CD14-positive monocyte (primary cell): ENCODE data around the gene CENPI. TPM values are rescaled to one million over a fixed set of nuclear protein-coding genes. Genes with fewer than 3 reads are reported as not detected.

ENCODE experiments used
- DNase-seq, 3 donors: peaks; one replicate each; pipeline ENCODE4 v3.0.0-alpha.2; 2011 to 2022
- H2AFZ ChIP-seq: 2 replicates; pipeline ENCODE4 v1.6.0; 2012; ENCODE audit warnings: mild to moderate bottlenecking, low read depth, low read length, inconsistent platforms; ENCODE audit not compliant: insufficient read depth, poor library complexity, severe bottlenecking
- H3K27ac ChIP-seq, 2 donors: 1 replicate in 1 of 2; 2 replicates in 1 of 2; pipeline ENCODE4 v1.5.1; 2012 to 2013; ENCODE audit warnings: low read length in 2 of 2, control low read depth in 1 of 2, inconsistent platforms in 1 of 2, low read depth in 1 of 2, mild to moderate bottlenecking in 1 of 2
- H3K27me3 ChIP-seq, 2 donors: one replicate each; pipeline versions ENCODE4 v1.6.0 to v1.6.1; 2011 to 2013; ENCODE audit warnings: low read length in 2 of 2; ENCODE audit not compliant: control insufficient read depth in 2 of 2, insufficient read depth in 2 of 2
- H3K36me3 ChIP-seq, 2 donors: replicated peaks in 1 of 2; 1 replicate in 1 of 2; 2 replicates in 1 of 2; pipeline versions ENCODE4 v1.5.1 to v1.6.1; 2012 to 2013; ENCODE audit warnings: low read length in 2 of 2, control low read depth in 1 of 2, inconsistent platforms in 1 of 2, mild to moderate bottlenecking in 1 of 2; ENCODE audit not compliant: insufficient read depth in 2 of 2, control insufficient read depth in 1 of 2
- H3K4me1 ChIP-seq, 2 donors: 1 replicate in 1 of 2; 2 replicates in 1 of 2; pipeline versions ENCODE4 v1.5.1 to v1.6.1; 2012 to 2013; ENCODE audit warnings: low read length in 2 of 2, control low read depth in 1 of 2, inconsistent platforms in 1 of 2, mild to moderate bottlenecking in 1 of 2, moderate library complexity in 1 of 2; ENCODE audit not compliant: insufficient read depth in 2 of 2, control insufficient read depth in 1 of 2
- H3K4me2 ChIP-seq: replicated peaks from 2 replicates; pipeline ENCODE3; 2012; ENCODE audit warnings: low read length, moderate library complexity, mild to moderate bottlenecking; ENCODE audit not compliant: poor library complexity, severe bottlenecking; ENCODE audit errors: extremely low read depth
- H3K4me3 ChIP-seq, 3 experiments: fragments of 200-600 bp in 1 of 3; sonication (generic) in 1 of 3; replicated peaks in 1 of 3; 1 replicate in 2 of 3; 2 replicates in 1 of 3; pipeline ENCODE4 v1.5.1; 2011 to 2013; ENCODE audit warnings: low read length in 3 of 3, mild to moderate bottlenecking in 3 of 3, control low read depth in 2 of 3, low read depth in 2 of 3, inconsistent platforms in 1 of 3, moderate library complexity in 1 of 3
- H3K79me2 ChIP-seq: 2 replicates; pipeline ENCODE4 v1.6.0; 2012; ENCODE audit warnings: mild to moderate bottlenecking, control low read depth, inconsistent platforms, low read length, moderate library complexity; ENCODE audit not compliant: insufficient read depth
- H3K9ac ChIP-seq: 2 replicates; pipeline ENCODE4 v1.6.0; 2017; ENCODE audit warnings: low read length, mild to moderate bottlenecking; ENCODE audit not compliant: insufficient read depth, poor library complexity, severe bottlenecking
- H3K9me3 ChIP-seq, 2 donors: replicated peaks in 1 of 2; 1 replicate in 1 of 2; 2 replicates in 1 of 2; pipeline versions ENCODE4 v1.5.1 to v1.6.1; 2012 to 2013; ENCODE audit warnings: low read length in 2 of 2, control low read depth in 1 of 2; ENCODE audit not compliant: control insufficient read depth in 1 of 2, insufficient read depth in 1 of 2
- H4K20me1 ChIP-seq: 2 replicates; pipeline ENCODE4 v1.6.0; 2012; ENCODE audit warnings: mild to moderate bottlenecking, low read length, control low read depth, moderate library complexity; ENCODE audit not compliant: insufficient read depth
- H3K27ac Mint-ChIP-seq, 7 donors: one replicate each; pipeline ENCODE4 v1.8.0; 2020; ENCODE audit warnings: mild to moderate bottlenecking in 7 of 7, mixed read lengths in 7 of 7, moderate library complexity in 6 of 7, inconsistent platforms in 2 of 7
- H3K27me3 Mint-ChIP-seq, 3 donors: one replicate each; pipeline ENCODE4 v1.8.0; 2021 to 2022; ENCODE audit warnings: low read depth in 3 of 3, mild to moderate bottlenecking in 3 of 3, mixed read lengths in 3 of 3, moderate library complexity in 3 of 3, inconsistent platforms in 1 of 3
- H3K36me3 Mint-ChIP-seq, 2 donors: one replicate each; pipeline ENCODE4 v1.8.0; 2020; ENCODE audit warnings: mixed read lengths in 2 of 2, inconsistent platforms in 1 of 2, mild to moderate bottlenecking in 1 of 2
- H3K4me1 Mint-ChIP-seq: one replicate; pipeline ENCODE4 v1.8.0; 2020; ENCODE audit warnings: mild to moderate bottlenecking, mixed read lengths
- H3K4me3 Mint-ChIP-seq, 2 donors: one replicate each; pipeline ENCODE4 v1.8.0; 2020; ENCODE audit warnings: mild to moderate bottlenecking in 2 of 2, mixed read lengths in 2 of 2, moderate library complexity in 1 of 2
- H3K9me3 Mint-ChIP-seq, 7 donors: one replicate each; pipeline ENCODE4 v1.8.0; 2020 to 2022; ENCODE audit warnings: mixed read lengths in 7 of 7, mild to moderate bottlenecking in 6 of 7, moderate library complexity in 6 of 7, inconsistent platforms in 2 of 7
- WGBS: methylation state at CpG from one replicate; pipeline ENCODE4 v1.1.5; 2013; ENCODE audit warnings: missing lambda C conversion rate; ENCODE audit not compliant: insufficient coverage; 5-methylcytosine and 5-hydroxymethylcytosine counted together
- intact Hi-C, 2 donors: fragments of 100-400 bp; cut with micrococcal nuclease; formaldehyde crosslinking; loops; one replicate each; pipeline versions ENCODE4 v1.15.0 to v1.15.1; 2023
- polyA plus RNA-seq, 3 donors: library from polyadenylated mRNA; depleted of rRNA in 1 of 3; unstranded in 2 of 3; stranded (reverse) in 1 of 3; fragments of 300-500 nt in 2 of 3; fragments of >200 nt in 1 of 3; fragmentation: Illumina TruSeq in 2 of 3; gene quantifications; 1 replicate in 2 of 3; 2 replicates in 1 of 3; pipeline ENCODE4 v1.2.3, GENCODE V29; 2012 to 2021
- TF ChIP-seq, protein P1 (sequence below): fragments of 200-600 bp; IDR thresholded peaks from one replicate; pipeline ENCODE4 v1.8.0; 2022; ENCODE audit warnings: antibody characterized with exemption, mild to moderate bottlenecking

The CENPI gene
- polyA plus RNA-seq, 3 donors = 0.07 to 0.17 TPM; not detected in 1

DNA sequence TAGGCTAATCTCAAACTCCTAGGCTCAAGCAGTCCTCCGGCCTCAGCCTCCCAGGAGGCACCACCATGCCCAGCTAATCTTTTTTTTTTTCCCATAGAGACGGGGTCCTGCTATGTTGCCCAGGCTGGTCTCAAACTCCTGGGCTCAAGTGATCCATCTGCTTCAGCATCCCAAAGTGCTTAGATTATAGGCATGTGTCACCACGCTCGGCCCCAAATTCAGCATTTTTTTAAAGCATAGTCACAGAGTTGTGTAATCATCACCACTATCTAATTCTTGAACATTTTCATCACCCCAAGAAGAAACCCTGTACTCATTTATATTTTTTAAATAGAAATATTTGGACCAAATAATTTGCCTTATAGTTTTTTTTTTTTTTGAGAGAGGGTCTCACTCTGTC, 10.3 kb downstream of the CENPI start:
- Histone ChIP-seq H3K36me3 (peaks cover 9 to 27% of the 10 kb centered on the region in 2 donors), H3K4me3 (no peak overlapping the region), H2AFZ (no peak overlapping the region), H3K27ac (no peak overlapping the region), H3K9me3 (no peaks in the 10 kb centered on the region), H3K9ac (no peak overlapping the region), H3K4me2 (no peak overlapping the region), H3K79me2 (no peaks in the 10 kb centered on the region), H3K4me1 (no peaks in the 10 kb centered on the region), H3K27me3 (no peaks in the 10 kb centered on the region), H4K20me1 (no peaks in the 10 kb centered on the region)
- Mint-ChIP-seq H3K27ac (peak overlapping the region in 1 of 7 donors; percentile 30), H3K4me1 (no peaks in the 10 kb centered on the region), H3K9me3 (no peaks in the 10 kb centered on the region), H3K36me3 (peaks cover 11 to 32% of the 10 kb centered on the region in 2 donors), H3K27me3 (peaks cover 0 to 2% (median 0%) of the 10 kb centered on the region in 3 donors), H3K4me3 (no peak overlapping the region)
- DNase-seq = no peak
- intact Hi-C loops = loop anchor here in 1 of 2 donors (10.0 kb wide), 1 partner anchor 53 kb away; the partner anchor contains the start of gene TRMT2B
- 88% methylated on average over 1 of the region's 4 CpGs for WGBS
- TF ChIP-seq, protein P1, sequence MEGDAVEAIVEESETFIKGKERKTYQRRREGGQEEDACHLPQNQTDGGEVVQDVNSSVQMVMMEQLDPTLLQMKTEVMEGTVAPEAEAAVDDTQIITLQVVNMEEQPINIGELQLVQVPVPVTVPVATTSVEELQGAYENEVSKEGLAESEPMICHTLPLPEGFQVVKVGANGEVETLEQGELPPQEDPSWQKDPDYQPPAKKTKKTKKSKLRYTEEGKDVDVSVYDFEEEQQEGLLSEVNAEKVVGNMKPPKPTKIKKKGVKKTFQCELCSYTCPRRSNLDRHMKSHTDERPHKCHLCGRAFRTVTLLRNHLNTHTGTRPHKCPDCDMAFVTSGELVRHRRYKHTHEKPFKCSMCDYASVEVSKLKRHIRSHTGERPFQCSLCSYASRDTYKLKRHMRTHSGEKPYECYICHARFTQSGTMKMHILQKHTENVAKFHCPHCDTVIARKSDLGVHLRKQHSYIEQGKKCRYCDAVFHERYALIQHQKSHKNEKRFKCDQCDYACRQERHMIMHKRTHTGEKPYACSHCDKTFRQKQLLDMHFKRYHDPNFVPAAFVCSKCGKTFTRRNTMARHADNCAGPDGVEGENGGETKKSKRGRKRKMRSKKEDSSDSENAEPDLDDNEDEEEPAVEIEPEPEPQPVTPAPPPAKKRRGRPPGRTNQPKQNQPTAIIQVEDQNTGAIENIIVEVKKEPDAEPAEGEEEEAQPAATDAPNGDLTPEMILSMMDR = no peak

DNA sequence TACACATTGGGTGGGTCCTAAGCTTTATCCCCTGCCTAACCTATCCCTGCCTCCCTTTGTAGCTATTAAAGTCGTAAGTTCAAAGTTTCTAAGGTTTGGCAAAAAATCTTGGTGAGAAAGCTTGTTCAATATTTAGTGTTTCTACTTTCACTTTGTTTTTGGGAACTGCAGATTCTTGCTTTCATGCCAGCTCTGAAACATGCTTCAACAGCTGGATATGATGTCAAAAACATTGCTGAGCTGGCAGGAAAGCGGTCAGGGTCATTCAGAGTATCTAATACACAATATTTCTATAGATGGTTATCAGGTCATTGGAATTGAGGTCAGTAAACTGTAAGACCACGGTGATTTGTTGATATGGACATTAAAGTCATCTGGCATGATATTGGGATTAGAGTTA, 19.7 kb downstream of the CENPI start:
- TF ChIP-seq, protein P1 = no peak
- Mint-ChIP-seq H3K4me1 (no peaks in the 10 kb centered on the region), H3K36me3 (peaks cover 18 to 35% of the 10 kb centered on the region in 2 donors), H3K4me3 (no peak overlapping the region), H3K9me3 (peaks cover 0 to 5% (median 0%) of the 10 kb centered on the region in 7 donors), H3K27me3 (peaks cover 0 to 2% (median 0%) of the 10 kb centered on the region in 3 donors), H3K27ac (peak overlapping the region in 3 of 7 donors; percentile 12 to 73 (median 51))
- H3K36me3 ChIP-seq = peaks cover 2 to 22% of the 10 kb centered on the region in 2 donors
- H2AFZ ChIP-seq = no peak overlapping the region
- no peak overlapping the region for H3K27ac ChIP-seq
- no peaks in the 10 kb centered on the region for H3K27me3 ChIP-seq
- no peak overlapping the region for H3K4me2 ChIP-seq
- no peak overlapping the region for H3K9ac ChIP-seq
- H4K20me1 ChIP-seq = no peaks in the 10 kb centered on the region
- 100% methylated on average over 1 of the region's 3 CpGs for WGBS
- H3K4me3 ChIP-seq = no peak overlapping the region
- no peak for DNase-seq
- H3K9me3 ChIP-seq = no peaks in the 10 kb centered on the region
- H3K79me2 ChIP-seq = no peaks in the 10 kb centered on the region
- H3K4me1 ChIP-seq = no peaks in the 10 kb centered on the region
- intact Hi-C loops = no loop called here
